WTC11 (cell line): ENCODE data around the gene NEAT1.

Experiments used
- ATF2 ChIP-seq: sonication (generic); formaldehyde crosslinking; IDR thresholded peaks from 2 replicates; pipeline ENCODE4 v1.8.1; 2022; ENCODE audit warnings: low read depth, missing genetic modification reagents, borderline replicate concordance
- ATF6 ChIP-seq: sonication (generic); formaldehyde crosslinking; IDR thresholded peaks from 2 replicates; pipeline ENCODE4 v1.8.1; 2023; ENCODE audit warnings: mild to moderate bottlenecking, missing genetic modification reagents
- CREB1 ChIP-seq: sonication (generic); formaldehyde crosslinking; IDR thresholded peaks from 2 replicates; pipeline ENCODE4 v1.8.0; 2023; ENCODE audit warnings: mild to moderate bottlenecking, missing genetic modification reagents
- CTCF ChIP-seq: fragments of 200-600 bp; IDR thresholded peaks from 2 replicates; pipeline ENCODE4 v1.8.0; 2022; ENCODE audit warnings: antibody characterized with exemption
- FOXP4 ChIP-seq: sonication (generic); formaldehyde crosslinking; IDR thresholded peaks from 2 replicates; pipeline ENCODE4 v1.8.0; 2022; ENCODE audit warnings: mild to moderate bottlenecking, missing genetic modification reagents
- KAT7 ChIP-seq: sonication (generic); formaldehyde crosslinking; IDR thresholded peaks from 2 replicates; pipeline ENCODE4 v1.8.1; 2023; ENCODE audit warnings: missing genetic modification reagents, mild to moderate bottlenecking, borderline replicate concordance
- MAX ChIP-seq: sonication (generic); formaldehyde crosslinking; IDR thresholded peaks from 2 replicates; pipeline ENCODE4 v1.8.0; 2022; ENCODE audit warnings: mild to moderate bottlenecking, missing genetic modification reagents
- NR1H2 ChIP-seq: sonication (generic); formaldehyde crosslinking; IDR thresholded peaks from 2 replicates; pipeline ENCODE4 v1.9.0; 2021; ENCODE audit warnings: mild to moderate bottlenecking, moderate library complexity, missing genetic modification reagents
- TP53 ChIP-seq: sonication (generic); formaldehyde crosslinking; IDR thresholded peaks from 2 replicates; pipeline ENCODE4 v1.8.1; 2023; ENCODE audit warnings: mild to moderate bottlenecking, missing genetic modification reagents
- USF2 ChIP-seq: sonication (generic); formaldehyde crosslinking; IDR thresholded peaks from 2 replicates; pipeline ENCODE4 v1.8.1; 2023; ENCODE audit warnings: mild to moderate bottlenecking, missing genetic modification reagents, moderate library complexity
- ZBTB43 ChIP-seq: sonication (generic); formaldehyde crosslinking; IDR thresholded peaks from 2 replicates; pipeline ENCODE4 v1.8.1; 2023; ENCODE audit warnings: mild to moderate bottlenecking, missing genetic modification reagents
- ZNF121 ChIP-seq: sonication (generic); formaldehyde crosslinking; IDR thresholded peaks from 2 replicates; pipeline ENCODE4 v1.8.0; 2023; ENCODE audit warnings: missing genetic modification reagents

- TF ChIP-seq CTCF (no peak), ZNF121 (CRISPR knock-in tag) (no peak), ZBTB43 (CRISPR knock-in tag) (no peak), ATF6 (CRISPR knock-in tag) (no peak), KAT7 (no peak), TP53 (CRISPR knock-in tag) (no peak), ATF2 (CRISPR knock-in tag) (no peak), USF2 (CRISPR knock-in tag) (no peak), NR1H2 (CRISPR knock-in tag) (no peak), FOXP4 (no peak), CREB1 (CRISPR knock-in tag) (no peak), MAX (CRISPR knock-in tag) (no peak)
These were observed 23.3 kb upstream of the NEAT1 start for GRCh38 chr11:65399249-65399648.
